ENCODE measurements around the gene PKN2.
"Not testable (repeated sequence)": the region's sequence is repeated elsewhere in the genome, so short reads cannot be mapped to it uniquely, and the experiment has no call there.

The PKN2 gene

GRCh38 chr1:88680911-88681622 is 3.0 kb upstream of the PKN2 start:
- no peak for DNase-seq

GRCh38 chr1:88684482-88685258 is 597 bp downstream of the PKN2 start:
- peak; percentile 86 to 90 for DNase-seq

- DNase-seq, result peak; percentile 69 to 79
Measured at GRCh38 chr1:88685259-88685620, 1.2 kb downstream of the PKN2 start.

- DNase-seq, result no peak
Measured at GRCh38 chr1:88691540-88691939, 7.5 kb downstream of the PKN2 start.

GRCh38 chr1:88695781-88696180 is 11.7 kb downstream of the PKN2 start:
- DNase-seq, result no peak

DNA sequence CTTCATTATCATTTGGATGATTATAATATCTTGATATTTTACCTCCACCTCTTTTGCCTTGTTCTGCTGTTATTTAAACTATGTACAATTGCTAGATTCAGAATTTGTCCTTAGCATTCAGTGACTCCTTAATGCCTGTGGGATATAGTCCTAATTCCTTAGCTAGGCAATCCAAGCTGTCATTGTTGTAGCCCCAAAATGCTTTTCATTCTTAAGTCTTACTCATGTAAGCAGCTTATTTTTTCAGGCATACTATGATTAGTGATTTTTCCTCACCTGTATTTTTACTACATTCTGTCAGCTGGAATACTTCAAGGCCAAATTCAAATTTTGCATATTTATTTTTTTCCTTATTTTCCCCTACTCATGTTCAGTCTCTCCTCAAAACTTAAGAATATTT is 13.4 kb downstream of the PKN2 start:
- DNase-seq, result no peak

- no peak for DNase-seq
Measured at GRCh38 chr1:88698140-88698539, 14.1 kb downstream of the PKN2 start.

GRCh38 chr1:88698764-88699163 is 14.7 kb downstream of the PKN2 start:
- DNase-seq, result no peak

DNA sequence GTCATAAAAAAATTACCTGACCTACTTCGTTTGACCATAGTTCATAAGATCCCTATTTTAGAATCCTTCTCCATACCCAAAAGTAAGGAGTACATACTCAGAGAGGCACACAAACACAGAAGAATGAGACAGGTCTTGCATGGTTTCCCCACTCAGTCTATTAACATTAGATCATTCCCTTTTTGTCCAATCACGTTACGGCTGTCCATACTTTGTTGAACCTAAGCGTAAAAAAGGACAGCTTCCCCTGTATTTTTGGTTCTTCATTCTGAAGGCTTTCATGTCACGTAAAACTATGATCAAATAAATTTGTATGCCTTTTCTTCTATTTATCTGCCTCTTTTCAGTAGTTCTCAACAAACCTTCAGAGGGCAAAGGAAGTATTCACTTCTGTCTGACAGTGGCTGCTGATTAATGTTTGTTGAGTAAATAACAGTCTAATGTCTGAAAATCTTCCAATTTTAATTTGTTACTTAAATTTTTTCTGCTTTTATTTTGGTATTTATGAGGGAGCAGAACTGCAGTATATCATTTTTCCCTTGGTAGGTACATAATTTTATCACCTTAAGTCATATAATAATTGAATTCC is 16.4 kb downstream of the PKN2 start:
- no peak for DNase-seq

- DNase-seq, result peak; percentile 73 to 84
Measured at GRCh38 chr1:88701275-88701674, 17.2 kb downstream of the PKN2 start.

GRCh38 chr1:88701793-88702192 is 17.7 kb downstream of the PKN2 start:
- DNase-seq, result not testable (repeated sequence)

DNA sequence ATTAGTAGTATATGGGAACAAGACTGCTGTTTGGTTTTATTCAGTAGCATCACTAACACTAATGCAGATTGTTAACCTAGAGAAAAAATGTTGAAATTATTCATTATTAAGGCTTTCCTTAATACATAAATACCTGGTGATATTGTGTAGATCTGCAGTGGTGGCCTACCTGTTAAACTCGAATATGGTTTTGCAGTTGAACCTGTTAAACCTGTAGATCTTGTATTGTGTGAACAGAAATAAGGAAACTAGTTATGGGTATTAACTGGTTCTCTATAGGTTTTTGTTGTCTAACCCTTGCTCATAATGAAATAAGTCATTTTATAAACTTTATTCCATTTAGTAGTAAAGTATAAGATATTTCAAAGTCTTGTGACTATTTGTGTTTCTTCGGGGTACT is 23.9 kb downstream of the PKN2 start:
- no peak for DNase-seq

DNA sequence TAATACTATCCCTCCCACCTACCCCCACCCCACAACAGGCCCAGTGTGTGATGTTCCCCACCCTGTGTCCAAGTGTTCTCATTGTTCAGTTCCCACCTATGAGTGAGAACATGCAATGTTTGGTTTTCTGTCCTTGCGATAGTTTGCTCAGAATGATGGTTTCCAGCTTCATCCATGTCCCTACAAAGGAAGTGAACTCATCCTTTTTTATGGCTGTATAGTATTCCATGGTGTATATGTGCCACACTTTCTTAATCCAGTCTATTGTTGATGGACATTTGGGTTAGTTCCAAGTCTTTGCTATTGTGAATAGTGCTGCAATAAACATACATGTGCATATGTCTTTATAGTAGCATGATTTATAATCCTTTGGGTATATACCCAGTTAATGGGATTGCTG is 28.8 kb downstream of the PKN2 start:
- not testable (repeated sequence) for DNase-seq

GRCh38 chr1:88716571-88716970 is 32.5 kb downstream of the PKN2 start:
- not testable (repeated sequence) for DNase-seq

DNA sequence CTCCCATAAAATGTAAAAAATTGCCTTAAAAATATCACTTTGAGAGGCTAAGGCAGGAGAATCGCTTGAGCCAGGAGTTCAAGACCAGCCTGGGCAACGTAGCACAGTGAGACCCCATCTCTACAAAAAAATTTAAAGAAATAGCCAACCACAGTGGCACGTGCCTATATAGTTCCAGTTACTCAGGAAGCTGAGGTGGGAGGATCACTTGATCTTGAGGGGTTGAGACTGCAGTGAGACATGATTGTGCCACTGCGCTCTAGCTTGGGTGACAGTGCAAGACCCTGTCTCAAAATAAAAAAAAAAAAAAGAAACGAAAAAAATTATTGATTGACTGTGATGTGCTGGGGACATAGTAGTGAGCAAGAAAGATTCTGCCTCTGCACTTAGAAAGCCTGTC is 38.4 kb downstream of the PKN2 start:
- no peak for DNase-seq

DNA sequence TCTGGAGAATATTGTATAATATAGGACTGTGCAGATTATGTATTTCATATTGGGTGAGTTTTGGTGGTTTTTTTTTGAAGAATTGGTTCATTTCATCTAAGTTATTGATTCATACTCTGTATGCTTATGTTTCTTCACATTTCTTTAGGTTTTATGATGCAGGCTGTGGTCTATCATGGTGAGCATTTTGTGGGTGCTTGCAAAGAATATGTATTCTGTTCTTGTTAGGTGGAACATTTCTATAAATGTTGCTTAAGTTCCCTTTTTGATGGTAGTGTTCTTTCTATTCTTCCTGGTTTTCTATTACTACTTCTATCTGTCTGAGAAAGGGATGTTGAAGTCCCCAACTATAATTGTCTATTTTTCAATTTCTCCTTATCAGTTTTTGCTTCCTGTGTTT is 42.6 kb downstream of the PKN2 start:
- peak; percentile 34 to 39 for DNase-seq

DNA sequence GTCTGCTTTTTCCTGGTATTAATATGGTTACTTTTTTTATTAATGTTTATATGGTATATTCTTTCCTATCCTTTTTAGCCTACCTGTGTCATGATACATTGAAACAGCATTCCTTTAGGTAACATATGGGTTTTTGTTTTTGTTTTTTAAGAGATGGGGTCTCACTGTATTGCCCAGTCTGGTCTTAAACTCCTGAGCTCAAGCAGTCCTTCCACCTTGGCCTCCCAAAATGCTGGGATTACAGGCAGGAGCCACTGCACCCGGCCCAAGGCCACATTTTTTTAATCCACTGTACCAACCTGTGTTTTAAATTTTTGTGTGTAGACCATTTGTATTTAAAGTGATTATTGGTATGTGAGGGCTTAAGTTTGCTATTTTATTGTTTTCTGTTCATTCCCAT is 43.1 kb downstream of the PKN2 start:
- DNase-seq, result no peak

DNA sequence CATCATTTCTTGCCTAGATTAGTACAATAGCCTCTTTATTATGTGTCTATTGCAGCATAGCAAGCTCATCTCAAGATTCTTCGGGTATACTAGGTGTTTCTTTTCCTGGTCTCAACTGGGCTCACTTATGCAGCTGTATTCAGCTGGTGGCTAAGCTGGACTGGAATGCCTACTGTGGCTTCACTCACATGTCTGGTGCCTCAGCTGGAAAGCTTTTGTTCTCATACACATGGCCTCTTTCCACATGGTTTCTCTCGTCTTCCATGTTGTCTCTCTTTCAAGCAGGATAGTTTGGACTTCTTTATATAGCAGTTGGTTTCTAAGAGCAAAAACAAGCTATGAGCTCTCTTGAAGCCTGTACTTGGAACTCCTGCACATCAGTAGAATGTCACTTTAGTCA is 45.2 kb downstream of the PKN2 start:
- DNase-seq, result no peak

DNA sequence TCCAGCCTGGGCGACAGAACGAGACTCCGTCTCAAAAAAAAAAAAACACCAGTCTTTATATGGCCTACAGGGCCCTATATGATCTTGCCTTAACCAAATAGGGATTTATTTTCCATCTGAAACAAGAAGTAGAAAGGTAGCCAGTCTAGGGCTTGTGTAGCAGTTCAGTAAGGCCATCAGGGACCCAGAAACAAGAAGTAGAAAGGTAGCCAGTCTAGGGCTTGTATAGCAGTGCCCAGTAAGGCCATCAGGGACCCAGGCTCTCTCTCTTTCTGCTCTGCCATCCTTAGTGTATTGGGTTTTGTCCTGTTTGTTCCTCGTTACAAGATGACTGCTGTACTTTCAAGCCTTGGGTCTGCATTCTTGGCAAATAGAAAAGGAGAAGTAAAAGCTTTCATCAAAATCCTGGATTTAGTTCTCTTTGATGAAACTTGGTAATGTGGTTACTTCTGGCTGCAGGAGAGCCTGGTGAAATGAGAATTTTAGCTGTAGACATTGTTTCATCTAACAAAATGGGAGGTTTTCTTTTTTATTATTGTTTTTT is 46.1 kb downstream of the PKN2 start:
- DNase-seq, result peak; percentile 65 to 66

DNA sequence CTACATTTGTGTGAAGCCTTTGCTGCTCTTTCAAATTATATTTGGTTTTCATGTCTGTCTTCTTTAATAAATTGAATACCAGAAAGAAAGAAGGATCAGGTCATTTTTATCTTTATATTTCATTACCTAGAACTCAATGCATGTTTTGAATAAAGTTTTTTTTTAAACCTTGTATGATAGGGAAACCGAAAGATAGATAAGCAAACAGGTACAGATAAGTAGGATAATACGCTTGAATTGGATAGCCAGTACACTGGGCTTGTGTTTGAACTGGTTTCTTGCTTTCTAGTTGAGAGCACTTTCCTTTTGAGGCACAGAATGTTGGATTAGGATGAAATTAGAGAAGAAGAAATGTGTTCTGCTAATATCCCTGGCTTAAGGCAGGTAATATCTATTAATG is 46.9 kb downstream of the PKN2 start:
- DNase-seq, result no peak

DNA sequence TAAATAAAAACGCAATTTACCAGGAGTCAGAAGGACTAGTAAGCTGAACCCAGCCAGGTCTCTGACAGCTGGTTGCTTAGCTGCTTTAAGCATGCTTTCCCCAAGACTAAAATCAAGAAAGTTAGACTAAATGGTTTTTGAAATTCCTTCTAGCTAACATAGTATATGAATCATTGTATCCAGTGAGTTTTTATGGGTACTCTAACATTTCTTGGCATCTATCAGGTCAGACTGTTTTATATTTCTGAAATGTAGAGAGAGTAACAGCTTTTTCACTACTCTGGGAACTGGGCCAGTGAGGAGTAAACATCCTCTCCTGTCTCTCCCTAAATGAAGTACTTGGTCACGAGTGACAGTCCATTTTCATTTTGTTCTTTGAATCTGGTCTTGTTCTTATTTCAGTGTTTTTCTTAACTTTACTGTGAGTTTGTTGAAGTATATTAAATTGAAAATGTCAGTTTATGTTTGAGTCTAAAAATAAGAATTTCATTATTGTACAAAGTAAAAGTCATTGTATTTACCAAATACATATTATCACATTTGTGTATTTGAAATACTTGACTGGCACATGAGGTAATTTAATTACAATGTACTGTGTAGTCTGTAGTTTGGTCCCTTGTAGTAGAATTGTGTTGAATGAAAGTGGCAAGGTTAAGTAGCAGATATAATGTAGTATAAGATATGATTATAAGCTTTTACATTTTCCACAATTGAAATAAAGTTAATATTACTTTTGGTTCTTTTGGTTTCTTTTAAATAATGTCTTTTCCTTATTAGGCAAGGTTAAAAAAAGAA is 47.6 kb downstream of the PKN2 start:
- no peak for DNase-seq

- DNase-seq, result no peak
Measured at GRCh38 chr1:88735382-88735781, 51.3 kb downstream of the PKN2 start.

GRCh38 chr1:88735909-88736308 is 51.8 kb downstream of the PKN2 start:
- no peak for DNase-seq

Data from Kasumi-1 (cell line).